C4-2B (cell line): ENCODE data around the gene AGAP1.

Experiments
- ZFX ChIP-seq: fragments of 450-650 bp; IDR thresholded peaks from 2 replicates; pipeline ENCODE4 v1.6.1; 2017
- TF ChIP-seq, protein P1 (sequence below): fragments of 450-650 bp; conservative IDR thresholded peaks from 2 replicates; pipeline ENCODE4 v1.5.1; 2017; ENCODE audit warnings: mild to moderate bottlenecking

DNA sequence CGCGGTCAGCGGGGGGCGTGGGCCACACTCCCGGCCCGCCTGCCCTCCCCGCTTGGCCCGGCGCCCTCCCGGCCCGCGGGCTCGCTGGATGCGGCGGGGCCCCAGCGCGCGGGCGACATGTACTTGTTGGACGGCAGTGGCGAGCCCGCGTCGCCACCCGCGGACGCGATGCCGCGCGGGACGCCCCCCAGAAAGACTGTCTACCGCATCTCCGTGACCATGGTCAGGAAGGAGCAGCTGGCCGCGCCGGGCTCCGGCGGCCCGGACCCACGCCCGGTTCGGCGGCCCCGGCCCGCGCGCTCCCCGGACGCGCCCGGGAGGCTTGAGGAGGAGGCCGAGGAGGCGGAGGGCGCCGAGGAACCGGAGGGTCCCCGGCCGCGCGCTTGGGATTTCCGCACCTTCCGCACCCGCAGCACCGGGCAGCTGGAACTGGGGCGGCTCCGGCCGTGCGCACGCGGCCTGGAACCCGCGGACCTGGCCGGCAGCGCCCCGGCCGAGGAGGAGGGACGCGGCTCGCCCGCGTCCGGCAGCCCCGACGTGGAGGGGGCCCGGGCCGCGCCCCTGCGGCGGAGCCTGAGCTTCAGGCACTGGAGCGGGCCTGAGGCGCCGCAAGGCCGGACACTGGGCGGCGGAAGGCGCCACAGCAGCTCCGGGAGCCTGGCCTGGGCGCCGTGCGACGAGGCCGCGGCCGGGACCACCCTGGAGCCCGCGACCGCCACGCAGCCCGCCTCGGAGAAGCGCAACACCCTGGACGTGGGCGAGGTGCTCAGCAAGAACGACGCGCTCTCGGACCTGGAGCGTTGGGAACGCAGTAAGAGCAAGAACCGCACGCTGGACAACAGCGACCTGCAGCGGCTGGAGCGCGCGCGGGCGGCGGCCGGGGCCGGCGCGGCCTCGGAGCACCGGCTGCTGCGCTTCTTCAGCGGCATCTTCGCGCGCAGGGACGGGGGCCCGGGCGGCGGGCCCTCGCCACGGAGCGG, 176.4 kb downstream of the AGAP1 start:
- TF ChIP-seq, protein P1, sequence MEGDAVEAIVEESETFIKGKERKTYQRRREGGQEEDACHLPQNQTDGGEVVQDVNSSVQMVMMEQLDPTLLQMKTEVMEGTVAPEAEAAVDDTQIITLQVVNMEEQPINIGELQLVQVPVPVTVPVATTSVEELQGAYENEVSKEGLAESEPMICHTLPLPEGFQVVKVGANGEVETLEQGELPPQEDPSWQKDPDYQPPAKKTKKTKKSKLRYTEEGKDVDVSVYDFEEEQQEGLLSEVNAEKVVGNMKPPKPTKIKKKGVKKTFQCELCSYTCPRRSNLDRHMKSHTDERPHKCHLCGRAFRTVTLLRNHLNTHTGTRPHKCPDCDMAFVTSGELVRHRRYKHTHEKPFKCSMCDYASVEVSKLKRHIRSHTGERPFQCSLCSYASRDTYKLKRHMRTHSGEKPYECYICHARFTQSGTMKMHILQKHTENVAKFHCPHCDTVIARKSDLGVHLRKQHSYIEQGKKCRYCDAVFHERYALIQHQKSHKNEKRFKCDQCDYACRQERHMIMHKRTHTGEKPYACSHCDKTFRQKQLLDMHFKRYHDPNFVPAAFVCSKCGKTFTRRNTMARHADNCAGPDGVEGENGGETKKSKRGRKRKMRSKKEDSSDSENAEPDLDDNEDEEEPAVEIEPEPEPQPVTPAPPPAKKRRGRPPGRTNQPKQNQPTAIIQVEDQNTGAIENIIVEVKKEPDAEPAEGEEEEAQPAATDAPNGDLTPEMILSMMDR = no peak; the same call in 1 of the 2 replicates
- no peak for TF ChIP-seq ZFX
